A549 (cell line): ENCODE measurements around the gene CAMKV. TPM values are rescaled to one million over a fixed set of nuclear protein-coding genes. Genes with fewer than 3 reads are reported as not detected.

ENCODE experiments used
- ATAC-seq, 2 experiments: fragments of 200-7000 bp in 1 of 2; fragments of >200 bp in 1 of 2; cut with Nextera tagmentation in 1 of 2; cut with Tn5 transposase in 1 of 2; 3 replicates each; pipeline versions ENCODE4 v1.8.0 to v1.9.1; 2018 to 2020; ENCODE audit warnings: mild to moderate bottlenecking in 1 of 2, moderate library complexity in 1 of 2
- CTCF ChIA-PET: fragments of 300-600 bp; sonication (Branson Sonifier 250); formaldehyde crosslinking; extraction: SDS; loops from one replicate; lab custom pipeline; 2021; ENCODE audit warnings: antibody characterized with exemption, inconsistent platforms; lab: Yijun Ruan, JAX
- POLR2A ChIA-PET: fragments of 350-600 bp; formaldehyde crosslinking; extraction: SDS; loops from one replicate; lab custom pipeline; 2021; ENCODE audit warnings: antibody characterized with exemption, inconsistent platforms; lab: Yijun Ruan, JAX
- DNase-seq, 2 experiments: peaks; one replicate each; pipeline versions ENCODE4 v3.0.0 to v3.0.0-alpha.2; 2011 to 2016; ENCODE audit warnings: low read depth in 1 of 2, low spot score in 1 of 2
- FAIRE-seq: peaks from 2 replicates; lab custom pipeline; 2011; peaks lifted over from hg19 to GRCh38; lab: Jason Lieb, UNC
- H3K27ac ChIP-seq, 2 experiments: fragments of >200 bp; sonication (Bioruptor Twin); formaldehyde crosslinking; 3 replicates each; pipeline ENCODE4 v1.5.1; 2016 to 2017
- H3K4me1 ChIP-seq: fragments of >200 bp; sonication (Bioruptor Twin); formaldehyde crosslinking; 3 replicates; pipeline ENCODE4 v1.6.1; 2016
- H3K4me2 ChIP-seq: fragments of >200 bp; sonication (Bioruptor Twin); formaldehyde crosslinking; 3 replicates; pipeline ENCODE4 v1.6.1; 2016
- H3K4me3 ChIP-seq: fragments of >200 bp; sonication (Bioruptor Twin); formaldehyde crosslinking; 3 replicates; pipeline ENCODE4 v1.5.1; 2016
- H3K9me3 ChIP-seq: fragments of >200 bp; sonication (Bioruptor Twin); formaldehyde crosslinking; 3 replicates; pipeline ENCODE4 v1.6.1; 2016
- BHLHE40 ChIP-seq: IDR thresholded peaks from 2 replicates; pipeline ENCODE4 v1.6.1; 2012; ENCODE audit warnings: low read depth, low read length, inconsistent platforms
- CHD2 ChIP-seq: fragments of 150-350 bp; IDR thresholded peaks from 2 replicates; pipeline ENCODE4 v1.6.1; 2014; ENCODE audit warnings: low read length; ENCODE audit not compliant: partially characterized antibody
- CTCF ChIP-seq: fragments of >200 bp; sonication (Bioruptor Twin); formaldehyde crosslinking; IDR thresholded peaks from 3 replicates; pipeline ENCODE4 v1.5.1; 2016
- ESRRA ChIP-seq: fragments of 150-350 bp; IDR thresholded peaks from 2 replicates; pipeline ENCODE4 v1.6.1; 2014; ENCODE audit warnings: mild to moderate bottlenecking, low read length, borderline replicate concordance
- HDAC2 ChIP-seq: fragments of 200-600 bp; sonication (generic); IDR thresholded peaks from 2 replicates; pipeline ENCODE4 v1.6.1; 2016
- HES2 ChIP-seq: fragments of >200 bp; sonication (Bioruptor Twin); formaldehyde crosslinking; IDR thresholded peaks from 2 replicates; pipeline ENCODE4 v1.6.1; 2016
- JUNB ChIP-seq: fragments of >200 bp; sonication (Bioruptor Twin); formaldehyde crosslinking; IDR thresholded peaks from 2 replicates; pipeline ENCODE4 v1.6.1; 2016
- MAZ ChIP-seq: fragments of 150-350 bp; IDR thresholded peaks from 2 replicates; pipeline ENCODE4 v1.6.1; 2014; ENCODE audit warnings: antibody characterized with exemption, low read depth, low read length, borderline replicate concordance
- MYC ChIP-seq: IDR thresholded peaks from 2 replicates; pipeline ENCODE4 v1.6.1; 2012; ENCODE audit warnings: mild to moderate bottlenecking, inconsistent platforms, low read length, improper control_type of control experiment, borderline replicate concordance
- NR3C1 ChIP-seq: fragments of >200 bp; sonication (Bioruptor Twin); formaldehyde crosslinking; IDR thresholded peaks from 3 replicates; pipeline ENCODE4 v1.6.1; 2017
- RAD21 ChIP-seq, 2 experiments: fragments of >200 bp in 1 of 2; sonication (Bioruptor Twin) in 1 of 2; formaldehyde crosslinking in 1 of 2; IDR thresholded peaks in 1 of 2; conservative IDR thresholded peaks in 1 of 2; 2 replicates in 1 of 2; 3 replicates in 1 of 2; pipeline ENCODE4 v1.6.1; 2012 to 2018; ENCODE audit warnings: inconsistent platforms in 1 of 2
- RARB ChIP-seq: fragments of 250-450 bp; sonication (Bioruptor Pico); IDR thresholded peaks from 2 replicates; pipeline ENCODE4 v1.8.0; 2021; ENCODE audit warnings: mild to moderate bottlenecking, moderate library complexity
- RCOR1 ChIP-seq: fragments of 150-350 bp; IDR thresholded peaks from 2 replicates; pipeline ENCODE4 v1.6.1; 2014; ENCODE audit warnings: antibody characterized with exemption, low read length, low read depth
- TFCP2L1 ChIP-seq: fragments of 250-450 bp; sonication (Bioruptor Pico); IDR thresholded peaks from 2 replicates; pipeline ENCODE4 v1.5.0; 2021; ENCODE audit warnings: mild to moderate bottlenecking
- USF2 ChIP-seq: fragments of 450-650 bp; IDR thresholded peaks from 2 replicates; pipeline ENCODE4 v1.6.1; 2014; ENCODE audit warnings: antibody characterized with exemption
- WGBS: methylation state at CpG from one replicate; pipeline ENCODE4 v1.1.6; 2017; ENCODE audit errors: missing lambda C conversion rate; 5-methylcytosine and 5-hydroxymethylcytosine counted together
- polyA plus RNA-seq, 4 experiments: library from polyadenylated mRNA; depleted of rRNA in 3 of 4; stranded (reverse); fragments of >200 nt; fragmentation: RNase III in 1 of 4; extraction: RNeasy Plus Mini Kit Qiagen cat#74134 plus additional on column Dnase treatment in 1 of 4; gene quantifications; 2 replicates in 3 of 4; 3 replicates in 1 of 4; pipeline ENCODE4 v1.2.3, GENCODE V29; 2011 to 2017
- TF ChIP-seq, protein P1 (sequence below): IDR thresholded peaks from 2 replicates; pipeline ENCODE4 v1.6.1; 2012

Gene CAMKV
- polyA plus RNA-seq, 2 of the 4 experiments (the other 2 are of a cell fraction) = 0.31 to 0.46 TPM

GRCh38 chr3:49900491-49901153, 30.9 kb upstream of the CAMKV start (continued):
- TF ChIP-seq, protein P1, sequence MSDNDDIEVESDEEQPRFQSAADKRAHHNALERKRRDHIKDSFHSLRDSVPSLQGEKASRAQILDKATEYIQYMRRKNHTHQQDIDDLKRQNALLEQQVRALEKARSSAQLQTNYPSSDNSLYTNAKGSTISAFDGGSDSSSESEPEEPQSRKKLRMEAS = peak; percentile 73
- no peak for TF ChIP-seq RAD21 (conservative IDR thresholded peaks at IDR 0.05 in 1 of 2, IDR thresholded peaks at IDR 0.05 in 1 of 2)

DNA sequence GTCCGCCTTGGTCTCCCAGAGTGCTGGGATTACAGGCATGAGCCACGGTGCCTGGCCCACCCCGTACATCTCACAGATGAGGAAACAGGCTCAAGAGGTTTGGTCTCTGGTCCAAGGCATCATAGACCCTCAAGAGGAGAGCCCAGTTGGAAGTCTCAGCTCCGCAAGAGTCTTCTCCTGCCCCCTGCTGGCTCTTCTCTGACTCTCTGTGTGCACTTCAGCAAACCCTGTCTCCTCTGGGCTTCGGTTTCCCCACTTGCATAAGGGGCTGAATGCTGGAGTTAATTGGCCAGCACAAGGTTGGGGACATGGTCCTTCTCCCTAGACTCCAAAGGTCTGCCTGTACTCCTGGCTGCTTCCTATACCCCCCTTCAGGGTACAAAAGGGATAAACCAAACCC, 30.1 kb upstream of the CAMKV start:
- TF ChIP-seq RAD21 (conservative IDR thresholded peaks at IDR 0.05 in 1 of 2, IDR thresholded peaks at IDR 0.05 in 1 of 2) (peak in 1 of 2 experiments; percentile 19; a peak in 1 of 5 replicates), RARB (CRISPR knock-in tag) (no peak), ESRRA (no peak), HES2 (no peak), TFCP2L1 (no peak), CHD2 (no peak), CTCF (peak; percentile 8; the same call in 1 of the 3 replicates)
- peak overlapping the region; percentile 84 for H3K4me2 ChIP-seq
- CTCF ChIA-PET = interaction anchor here (1.3 to 2.0 kb wide), 6 partner anchors 9 to 360 kb away, joined by 3 to 20 read pairs (median 4); no protein-coding TSS in a partner anchor
- H3K9me3 ChIP-seq = no peaks in the 10 kb centered on the region
- POLR2A ChIA-PET = interaction anchor here (0.6 to 1.0 kb wide), 5 partner anchors 11 to 347 kb away, joined by 3 to 5 read pairs (median 3); partner anchors contain the start of genes CDHR4, IP6K1 and MON1A
- peaks cover 51% of the 10 kb centered on the region for H3K4me1 ChIP-seq
- FAIRE-seq = no peak
- peak overlapping the region; percentile 87 to 93 for H3K27ac ChIP-seq
- no peak overlapping the region for H3K4me3 ChIP-seq
- ATAC-seq = no peak
- DNase-seq = no peak
- WGBS = 91% methylated on average over 4 of the region's 5 CpGs

GRCh38 chr3:49898991-49899390, 29.3 kb upstream of the CAMKV start:
- ATAC-seq (no peak), DNase-seq (no peak), FAIRE-seq (no peak)
- TF ChIP-seq BHLHE40 = no peak
- CTCF ChIA-PET = interaction anchor here (1.3 to 1.6 kb wide), 4 partner anchors 10 to 60 kb away, joined by 3 to 6 read pairs (median 4); no protein-coding TSS in a partner anchor
- Histone ChIP-seq H3K4me1 (peaks cover 44% of the 10 kb centered on the region), H3K4me3 (no peak overlapping the region), H3K9me3 (no peaks in the 10 kb centered on the region), H3K27ac (peak overlapping the region in 1 of 2 experiments; percentile 93; a peak in 3 of 6 replicates), H3K4me2 (no peak overlapping the region)
- POLR2A ChIA-PET = no interaction called here
- WGBS = 63% methylated on average over 3 of the region's 6 CpGs

DNA sequence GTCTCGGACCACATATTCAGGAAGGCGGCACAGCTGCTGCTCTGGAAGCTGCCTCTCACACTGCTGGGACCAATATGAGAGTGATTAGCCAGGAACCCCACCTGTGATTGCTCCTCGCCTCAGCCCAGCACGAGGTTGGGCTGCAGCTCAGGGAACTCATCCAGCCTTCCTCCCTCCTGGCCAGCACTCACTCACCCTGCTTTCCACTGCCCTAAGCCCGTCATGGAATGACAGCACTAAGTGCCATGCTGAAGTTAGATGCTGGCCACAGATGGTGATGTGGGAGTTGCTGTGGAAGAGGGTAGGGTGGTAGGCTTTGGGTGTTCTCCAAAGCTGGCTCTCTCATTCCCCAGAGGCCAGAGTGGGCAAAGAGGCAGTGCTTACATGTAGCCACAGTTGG, 26.6 kb upstream of the CAMKV start:
- TF ChIP-seq NR3C1 = no peak
- no peak for TF ChIP-seq MAZ
- TF ChIP-seq MYC = no peak
- TF ChIP-seq RCOR1 = no peak
- no peak for TF ChIP-seq USF2
- no peak for TF ChIP-seq JUNB
- TF ChIP-seq HDAC2 = no peak
- TF ChIP-seq TFCP2L1 = no peak
- TF ChIP-seq, all 56 proteins: peak for 0
- Histone ChIP-seq H3K4me2 (no peak overlapping the region), H3K27ac (no peak overlapping the region), H3K9me3 (no peaks in the 10 kb centered on the region), H3K4me3 (no peak overlapping the region), H3K4me1 (peaks cover 21% of the 10 kb centered on the region)
- POLR2A ChIA-PET = no interaction called here
- FAIRE-seq = no peak
- no peak for ATAC-seq
- CTCF ChIA-PET = interaction anchor here (1.2 to 2.5 kb wide), 3 partner anchors 9 to 94 kb away, joined by 5 to 7 read pairs (median 5); partner anchors contain the start of gene INKA1
- no peak for DNase-seq
- WGBS = 80% methylated on average over 1 of the region's 5 CpGs
